ENCODE measurements around the gene SLC35E2B. TPM values are rescaled to one million over a fixed set of nuclear protein-coding genes. Genes with fewer than 3 reads are reported as not detected.

The SLC35E2B gene
- total and polyA plus RNA-seq, 2 of the 13 experiments (the other 11 are each of a cell fraction or from before 2014, with no cell fraction given), result 14.1 to 19.7 TPM

- TF ChIP-seq DMTF1 (CRISPR knock-in tag; IDR thresholded peaks at IDR 0.05), result no peak
Observed at GRCh38 chr1:1622788-1623094, 69.9 kb downstream of the SLC35E2B start (continued).

- Histone ChIP-seq H3K27me3 (ENCODE audit: control insufficient read depth in 1 of 2, insufficient read depth in 2 of 2, low read length in 2 of 2) (no peaks in the 10 kb centered on the region), H2AFZ (ENCODE audit: low read length) (no peak overlapping the region), H3K27ac (ENCODE audit: extremely low read length, insufficient read depth, low read length) (no peak overlapping the region), H3K4me3 (replicated peaks in 1 of 3; ENCODE audit: insufficient read depth in 1 of 3, low read depth in 2 of 3, low read length in 3 of 3) (no peak overlapping the region), H3K36me3 (replicated peaks in 1 of 2; ENCODE audit: control insufficient read depth in 1 of 2, insufficient read depth in 2 of 2, low read length in 2 of 2) (peaks cover 1 to 14% of the 10 kb centered on the region in 2 experiments; a peak in 2 of 5 replicates), H3K4me2 (ENCODE audit: low read depth, low read length) (no peak overlapping the region), H3K9me3 (ENCODE audit: low read length) (no peaks in the 10 kb centered on the region), H4K20me1 (ENCODE audit: insufficient read depth, low read length) (no peaks in the 10 kb centered on the region), H3K79me2 (ENCODE audit: insufficient read depth, low read length) (peaks cover 6% of the 10 kb centered on the region), H3K9ac (ENCODE audit: insufficient read depth, low read depth, low read length) (no peak overlapping the region), H3K4me1 (ENCODE audit: insufficient read depth, low read length) (peaks cover 6% of the 10 kb centered on the region)
- FAIRE-seq (no peak), ATAC-seq (no peak), DNase-seq (ENCODE audit: low spot score) (no peak)
- CTCF ChIA-PET (ENCODE audit: low intra/inter-chr PET ratio, low total read pairs), result no interaction called here
- POLR2A ChIA-PET, result no interaction called here
- 86% methylated on average over 13 of the region's 21 CpGs for WGBS (ENCODE audit: low lambda C conversion rate)
- intact Hi-C loops (cut with micrococcal nuclease; ENCODE audit: unreplicated experiment), result no loop called here
- no TSS peak for BruUV-seq (replicated peaks)
- in situ Hi-C loops (cut with HindIII; ENCODE audit: extremely low pct_ligation_motif_present, low pct_unique_long_range_greater_than_20kb), result no loop called here
- no peak for TF ChIP-seq IRF1 (CRISPR knock-in tag; IDR thresholded peaks at IDR 0.05; ENCODE audit: low read depth)
- TF ChIP-seq EED (CRISPR knock-in tag; IDR thresholded peaks at IDR 0.05), result no peak
- no peak for TF ChIP-seq ZBTB34 (CRISPR knock-in tag; IDR thresholded peaks at IDR 0.05)
- peak; percentile 6 for TF ChIP-seq AGO2 (optimal IDR thresholded peaks at IDR 0.05; ENCODE audit: low read depth, low read length)
Observed at GRCh38 chr1:1622010-1622787, 70.4 kb downstream of the SLC35E2B start.

All from HepG2 (cell line).